Measurements from ENCODE around the gene PAPLN.

DNA sequence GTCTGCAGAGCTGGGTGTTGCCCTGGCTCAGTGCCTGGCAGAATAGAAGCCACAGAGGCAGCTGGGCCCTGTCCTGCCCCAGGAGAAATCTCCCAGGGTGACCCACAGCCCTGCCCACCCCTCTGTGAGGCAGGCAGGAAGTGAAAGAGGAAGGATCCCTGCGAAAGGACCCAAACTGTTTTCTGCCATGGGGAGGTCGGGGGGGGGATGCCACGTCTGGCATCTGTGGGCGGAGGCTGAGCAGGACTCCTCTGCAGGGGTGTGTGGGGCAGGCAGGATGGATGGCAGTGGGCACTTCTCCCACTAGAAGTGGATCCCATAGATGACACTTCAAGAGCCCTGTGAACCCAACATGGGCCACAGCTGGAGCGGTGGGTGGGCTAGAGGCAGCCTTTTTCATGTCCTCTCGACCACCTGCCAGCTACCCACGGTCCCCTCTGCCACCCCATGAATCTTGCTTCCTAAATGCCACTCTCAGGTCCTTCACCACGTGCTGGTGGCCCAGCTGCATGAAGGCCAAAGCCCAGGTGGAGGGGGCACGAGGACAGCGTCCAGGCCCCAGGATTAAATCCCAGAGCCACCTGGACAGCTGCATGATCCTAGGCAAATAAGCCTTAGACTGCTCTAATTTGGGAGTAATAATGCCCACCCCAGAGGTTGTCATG lies 3.6 kb downstream of the PAPLN start:
- TF ChIP-seq, protein P1, sequence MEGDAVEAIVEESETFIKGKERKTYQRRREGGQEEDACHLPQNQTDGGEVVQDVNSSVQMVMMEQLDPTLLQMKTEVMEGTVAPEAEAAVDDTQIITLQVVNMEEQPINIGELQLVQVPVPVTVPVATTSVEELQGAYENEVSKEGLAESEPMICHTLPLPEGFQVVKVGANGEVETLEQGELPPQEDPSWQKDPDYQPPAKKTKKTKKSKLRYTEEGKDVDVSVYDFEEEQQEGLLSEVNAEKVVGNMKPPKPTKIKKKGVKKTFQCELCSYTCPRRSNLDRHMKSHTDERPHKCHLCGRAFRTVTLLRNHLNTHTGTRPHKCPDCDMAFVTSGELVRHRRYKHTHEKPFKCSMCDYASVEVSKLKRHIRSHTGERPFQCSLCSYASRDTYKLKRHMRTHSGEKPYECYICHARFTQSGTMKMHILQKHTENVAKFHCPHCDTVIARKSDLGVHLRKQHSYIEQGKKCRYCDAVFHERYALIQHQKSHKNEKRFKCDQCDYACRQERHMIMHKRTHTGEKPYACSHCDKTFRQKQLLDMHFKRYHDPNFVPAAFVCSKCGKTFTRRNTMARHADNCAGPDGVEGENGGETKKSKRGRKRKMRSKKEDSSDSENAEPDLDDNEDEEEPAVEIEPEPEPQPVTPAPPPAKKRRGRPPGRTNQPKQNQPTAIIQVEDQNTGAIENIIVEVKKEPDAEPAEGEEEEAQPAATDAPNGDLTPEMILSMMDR (IDR thresholded peaks at IDR 0.05; ENCODE audit: low read depth, low read length), result no peak
- TF ChIP-seq POLR2A (IDR thresholded peaks at IDR 0.05; ENCODE audit: extremely low read depth, insufficient read length), result no peak
- TF ChIP-seq, protein P2, sequence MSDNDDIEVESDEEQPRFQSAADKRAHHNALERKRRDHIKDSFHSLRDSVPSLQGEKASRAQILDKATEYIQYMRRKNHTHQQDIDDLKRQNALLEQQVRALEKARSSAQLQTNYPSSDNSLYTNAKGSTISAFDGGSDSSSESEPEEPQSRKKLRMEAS (IDR thresholded peaks at IDR 0.05; ENCODE audit: low read depth, low read length), result no peak

All from NB4 (cell line).